ENCODE measurements around the gene NPRL2.

Gene NPRL2

GRCh38 chr3:50304601-50305000, 46.0 kb downstream of the NPRL2 start:
- DNase-seq (ENCODE audit: low spot score): no peak

DNA sequence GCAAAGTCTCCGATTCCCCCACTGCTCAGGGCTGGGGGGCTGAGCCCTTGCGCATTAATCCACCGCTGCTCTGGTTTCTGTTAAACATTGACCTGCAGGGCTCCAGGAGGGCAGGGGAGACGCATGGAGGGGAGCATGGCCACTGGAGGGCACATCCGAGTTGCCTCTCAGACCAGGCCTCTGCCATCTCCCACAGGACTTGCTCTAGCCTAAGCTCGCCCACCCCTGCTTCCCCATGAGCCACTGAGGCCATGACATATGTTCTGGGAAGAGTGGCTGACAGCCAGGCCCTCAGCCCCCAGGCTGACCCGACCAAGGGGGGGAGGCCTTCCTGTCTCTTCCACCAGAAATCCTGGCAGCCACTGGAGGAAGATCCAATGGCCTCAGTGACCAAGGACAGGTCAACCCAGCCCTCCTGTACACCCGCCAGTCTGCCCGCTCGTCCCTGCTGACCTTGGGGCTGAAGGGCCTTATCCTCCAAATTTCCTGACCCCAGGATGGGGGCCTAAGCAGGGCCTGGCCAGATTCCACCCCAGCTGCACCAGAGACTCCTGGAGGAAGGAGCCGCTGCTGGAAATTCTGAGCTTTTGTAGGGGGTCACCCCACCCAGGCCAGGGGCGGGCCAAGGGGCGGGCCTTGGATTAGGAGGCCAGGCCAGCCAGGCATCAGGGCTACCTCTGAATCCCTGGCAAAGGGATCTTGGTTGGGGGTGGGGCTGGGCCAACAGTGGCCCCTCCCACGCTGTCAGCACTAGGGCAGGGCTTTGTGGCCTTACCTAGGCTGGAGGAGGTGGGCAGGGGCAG, 47.4 kb downstream of the NPRL2 start, which contains the start of gene HYAL1:
HYAL1 (minus strand) TSS at position 562 of the 803 bp plus-strand sequence. CDS start 618 bp downstream, outside the sequence.
- DNase-seq (ENCODE audit: low spot score): no peak

DNA sequence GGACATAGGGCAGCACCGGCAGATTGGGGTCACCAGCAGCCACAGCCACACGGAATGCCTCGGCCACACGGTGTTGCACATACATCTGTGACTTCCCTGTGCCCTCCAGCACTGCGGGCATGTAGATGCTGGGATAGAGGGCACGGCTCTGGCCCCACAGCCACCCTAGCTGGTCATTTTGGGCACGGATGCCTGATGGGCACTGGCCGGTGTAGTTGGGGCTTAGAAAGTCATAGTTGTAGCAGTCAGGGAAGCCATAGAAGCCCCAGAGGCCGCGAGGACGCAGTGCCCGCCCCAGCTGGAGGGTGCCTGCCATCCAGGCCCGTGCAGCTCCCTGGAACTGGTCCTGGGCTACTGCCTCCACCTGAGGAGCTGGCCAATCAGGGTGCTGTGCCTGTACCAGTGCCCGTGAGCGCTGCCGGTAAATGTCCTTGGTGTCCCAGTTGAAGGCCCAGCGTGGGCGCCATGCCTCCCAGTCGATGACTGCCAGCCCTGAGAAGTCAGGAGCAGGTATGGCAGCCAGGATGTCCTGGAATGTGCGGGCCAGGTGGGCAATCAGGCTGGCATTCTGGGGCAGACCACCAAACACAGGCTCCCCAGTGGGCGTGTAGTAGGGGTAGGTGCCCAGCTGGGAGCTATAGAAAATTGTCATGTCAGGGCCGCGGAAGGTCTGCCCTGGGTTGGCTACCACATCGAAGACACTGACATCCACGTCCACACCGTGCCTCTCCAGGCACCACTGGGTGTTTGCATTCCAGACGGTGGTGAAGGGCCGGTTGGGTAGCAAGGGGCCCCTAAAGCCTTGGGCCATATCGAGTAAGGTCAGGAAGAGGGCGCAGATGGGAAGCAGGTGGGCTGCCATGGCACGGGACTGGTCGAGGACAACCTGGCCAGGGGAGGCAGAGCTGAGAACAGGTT, 48.2 kb downstream of the NPRL2 start:
- no peak for DNase-seq (ENCODE audit: low spot score)

GRCh38 chr3:50300681-50301254, 49.8 kb downstream of the NPRL2 start:
- DNase-seq (ENCODE audit: low spot score): no peak

DNA sequence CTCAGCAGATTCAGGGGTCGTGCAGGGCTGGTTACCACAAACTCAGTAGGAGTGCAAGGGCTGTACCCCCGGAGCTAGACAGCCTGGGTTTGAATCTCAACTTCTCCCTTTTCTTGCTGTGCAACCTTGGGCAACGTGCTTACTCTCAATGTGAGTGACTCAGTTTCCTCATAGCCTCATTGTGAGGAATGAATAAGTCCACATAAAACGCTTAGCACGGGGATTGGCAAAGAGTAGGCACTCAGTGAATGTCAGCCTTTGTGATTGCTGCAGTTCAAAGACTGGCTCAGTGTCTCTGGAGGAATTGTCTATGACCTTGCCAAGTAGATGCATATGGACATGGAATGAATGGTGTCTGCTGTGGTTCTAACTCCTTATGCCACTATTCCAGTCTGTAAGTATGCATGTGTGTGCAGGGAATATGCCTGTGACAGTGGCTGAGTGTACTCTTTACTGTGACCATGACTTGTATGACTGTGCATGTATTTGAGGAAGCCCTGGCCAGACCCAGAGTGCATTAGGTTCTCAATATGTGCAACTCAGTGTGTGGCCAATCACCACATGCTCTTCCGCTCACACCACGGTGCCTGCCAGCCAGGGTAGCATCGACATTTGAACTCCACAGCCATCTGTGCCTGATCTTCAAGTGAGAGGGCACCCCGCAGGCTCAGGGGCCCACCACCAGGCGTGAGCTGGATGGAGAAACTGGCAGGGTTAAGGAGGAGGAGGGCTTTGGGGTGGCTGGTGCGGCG, 50.5 kb downstream of the NPRL2 start:
- peak; percentile 30 for DNase-seq (ENCODE audit: low spot score)

- DNase-seq (ENCODE audit: low spot score): no peak
These were observed 51.0 kb downstream of the NPRL2 start for GRCh38 chr3:50299638-50299928.

DNA sequence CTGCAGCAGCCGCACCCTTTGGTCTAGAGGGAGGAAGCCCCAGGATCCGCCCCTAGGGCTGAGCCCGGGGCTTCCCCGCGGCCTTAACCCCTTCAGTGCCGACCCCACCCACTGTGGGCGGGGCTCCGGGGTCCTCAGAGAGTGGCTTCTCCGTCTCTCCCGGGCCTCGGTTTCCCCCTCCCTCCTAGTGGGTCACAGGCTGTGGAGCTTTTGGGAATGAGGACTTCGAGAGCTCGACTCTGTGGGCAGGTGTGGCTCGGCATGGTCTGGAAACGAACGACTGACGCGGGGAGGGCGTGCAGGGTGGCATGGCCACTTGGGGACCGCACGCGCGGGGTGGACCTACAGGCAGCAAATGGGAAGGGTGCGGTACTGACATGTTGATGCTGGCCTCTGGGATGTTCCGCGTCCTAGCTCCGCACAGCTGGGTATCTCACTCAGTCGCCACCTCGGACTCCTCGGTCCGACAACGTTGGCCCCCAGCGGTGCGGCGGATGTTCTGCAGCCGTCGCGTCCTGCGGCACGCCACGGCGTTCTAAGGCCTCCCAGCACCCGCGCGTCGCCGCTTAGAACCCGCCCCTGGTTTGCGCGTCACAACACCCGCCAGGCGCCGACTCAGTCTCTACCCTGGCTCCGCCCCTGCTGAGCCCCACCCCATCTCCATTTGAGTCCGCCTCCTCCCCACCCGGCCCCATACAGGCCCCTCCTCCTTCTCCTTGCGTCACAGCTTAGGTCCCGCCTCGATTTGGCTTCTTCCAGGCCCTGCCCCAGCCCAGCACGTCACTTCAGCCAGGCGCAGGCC, 51.5 kb downstream of the NPRL2 start, which contains the start of the genes HYAL3 and NAA80:
HYAL3 (minus strand) TSS at position 570 of the 802 bp plus-strand sequence. CDS start 3,803 bp downstream, outside the sequence.
NAA80 (minus strand) TSS at position 570 of the 802 bp plus-strand sequence. CDS start 1,942 bp downstream, outside the sequence.
- DNase-seq (ENCODE audit: low spot score): peak; percentile 100

DNA sequence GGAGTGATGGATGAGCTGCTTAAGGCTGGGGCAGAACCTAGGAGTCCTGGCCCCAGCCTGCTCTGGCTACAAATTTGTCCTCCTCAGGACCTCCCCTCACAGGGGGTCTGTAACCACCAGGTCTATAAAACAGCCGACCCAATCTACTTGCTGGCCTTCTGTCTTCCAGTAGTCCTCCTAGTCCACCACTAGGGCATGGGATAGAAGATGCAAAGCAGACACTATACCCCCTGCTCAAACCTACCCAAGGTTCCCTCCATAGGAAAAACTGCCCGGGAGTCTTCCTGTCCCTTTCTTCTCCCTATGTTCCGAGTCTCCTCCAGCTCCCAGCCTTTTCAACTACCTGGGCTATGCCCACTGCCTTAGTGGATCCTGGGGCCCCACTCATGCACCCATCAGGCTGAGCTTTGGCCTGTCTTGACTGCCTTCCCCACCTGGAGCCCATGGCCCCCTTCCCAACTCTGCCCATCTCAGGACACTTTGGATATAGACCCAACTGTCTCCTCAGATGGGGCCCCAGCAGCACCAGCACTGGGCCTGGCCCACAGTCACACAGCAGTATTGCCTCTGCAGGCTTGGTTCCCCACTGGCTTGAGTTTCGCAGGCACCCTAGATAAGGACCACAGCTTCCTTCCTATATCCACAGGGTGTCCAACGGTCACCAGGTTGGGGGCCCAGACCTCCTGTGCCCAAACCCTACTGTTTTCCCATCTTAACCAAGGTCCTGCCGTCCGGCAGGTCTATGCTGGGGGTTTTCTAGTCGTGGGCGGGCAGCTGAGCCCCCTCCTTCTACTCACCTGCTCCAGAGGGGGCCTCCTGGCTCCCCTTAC, 52.5 kb downstream of the NPRL2 start:
- no peak for DNase-seq (ENCODE audit: low spot score)

- DNase-seq (ENCODE audit: low spot score): no peak
These were observed 53.2 kb downstream of the NPRL2 start for GRCh38 chr3:50297384-50297775.

Measured in activated CD4-positive, alpha-beta T cell treated with anti-CD3 and anti-CD28 coated beads, Interleukin-2, Interleukin-4, amounts not matched to agents 100 ng/mL and 50 ng/mL, durations not matched to agents 16 hours and 8 hours (primary cell).